ENCODE measurements around the gene DOC2A.
"Not testable (repeated sequence)": the region's sequence is repeated elsewhere in the genome, so short reads cannot be mapped to it uniquely, and the experiment has no call there.

DOC2A gene

DNA sequence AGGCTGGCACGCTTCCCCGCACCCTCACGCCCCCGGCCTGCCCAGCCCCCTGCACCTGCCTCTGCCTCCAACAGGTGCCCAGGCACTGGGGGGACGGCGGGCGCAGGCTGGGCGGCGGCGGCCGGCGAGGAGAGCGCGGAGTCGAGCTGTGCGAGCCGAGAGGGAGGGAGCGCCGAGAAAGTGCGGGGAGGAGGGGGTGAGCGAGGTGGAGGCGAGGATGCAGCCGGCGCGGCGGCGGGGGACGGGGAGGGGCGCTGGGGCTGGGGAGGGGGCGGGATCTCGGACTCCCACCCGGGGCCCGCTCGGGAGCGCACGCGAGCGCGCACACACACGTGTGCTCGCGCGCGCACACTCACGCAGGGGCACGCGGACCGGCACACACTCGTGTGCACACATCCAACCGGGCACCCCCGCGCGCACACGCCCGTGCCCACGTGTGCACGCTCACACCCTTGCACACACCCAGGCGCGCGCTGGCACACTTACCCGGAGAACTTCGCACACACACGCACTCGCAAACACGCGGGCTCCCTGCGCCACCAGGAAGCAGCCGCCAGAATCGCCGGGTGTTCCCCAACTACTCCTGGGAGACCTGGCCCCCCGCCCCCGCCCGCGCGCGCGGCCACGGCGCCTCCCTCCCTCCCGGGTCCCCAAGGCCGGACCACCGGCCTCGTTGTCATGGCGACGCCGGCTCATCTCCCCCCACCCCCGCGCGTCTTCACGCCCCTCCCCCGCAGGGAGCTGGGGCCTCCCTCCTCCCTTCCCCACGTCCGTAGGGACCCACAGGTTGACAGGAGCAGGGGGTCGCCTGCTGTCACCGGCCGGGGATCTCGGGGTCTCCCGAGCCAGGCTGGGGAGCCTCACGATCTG lies at the start of gene DOC2A:
Gene DOC2A, minus strand, starts transcription at position 184 of the 870 bp plus-strand sequence. CDS start 805 bp downstream, outside the sequence.
- DNase-seq, result peak; percentile 62

- DNase-seq, result no peak
Measured at GRCh38 chr16:30060346-30060745, 49.5 kb upstream of the DOC2A start.

GRCh38 chr16:30054959-30055553 lies 44.2 kb upstream of the DOC2A start:
- peak; percentile 74 for DNase-seq

GRCh38 chr16:30054451-30054850 lies 43.6 kb upstream of the DOC2A start:
- no peak for DNase-seq

DNA sequence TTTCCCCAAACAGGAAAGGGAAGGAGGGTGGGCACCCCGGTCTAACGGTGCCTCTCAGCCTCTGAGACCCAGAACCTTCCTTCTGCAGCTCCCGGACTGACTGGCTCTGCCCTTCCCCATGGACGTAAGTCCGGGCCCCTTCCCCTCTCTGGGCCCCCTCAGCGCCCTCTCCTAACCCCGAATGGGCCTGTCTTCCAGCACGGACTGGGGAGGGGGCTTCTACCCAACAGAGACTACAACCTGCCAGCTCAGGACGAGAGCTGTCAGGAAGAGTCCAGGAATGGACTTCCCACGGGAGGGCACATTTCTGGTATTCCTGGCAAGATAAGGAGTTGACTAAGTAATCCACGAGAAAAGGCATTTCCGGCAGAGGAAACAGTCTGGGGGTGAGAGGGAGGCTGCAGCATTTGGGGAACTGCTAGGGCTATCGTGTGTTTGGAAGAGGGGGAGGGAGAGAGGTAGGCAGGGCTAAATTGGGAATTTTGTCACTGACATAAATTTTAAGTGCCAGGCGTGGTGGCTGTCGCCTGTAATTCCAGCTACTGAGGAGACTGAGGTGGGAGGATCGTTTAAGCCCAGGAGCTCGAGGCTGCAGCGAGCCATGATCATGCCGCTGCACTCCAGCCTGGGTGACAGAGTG lies 42.7 kb upstream of the DOC2A start:
- peak; percentile 16 for DNase-seq

DNA sequence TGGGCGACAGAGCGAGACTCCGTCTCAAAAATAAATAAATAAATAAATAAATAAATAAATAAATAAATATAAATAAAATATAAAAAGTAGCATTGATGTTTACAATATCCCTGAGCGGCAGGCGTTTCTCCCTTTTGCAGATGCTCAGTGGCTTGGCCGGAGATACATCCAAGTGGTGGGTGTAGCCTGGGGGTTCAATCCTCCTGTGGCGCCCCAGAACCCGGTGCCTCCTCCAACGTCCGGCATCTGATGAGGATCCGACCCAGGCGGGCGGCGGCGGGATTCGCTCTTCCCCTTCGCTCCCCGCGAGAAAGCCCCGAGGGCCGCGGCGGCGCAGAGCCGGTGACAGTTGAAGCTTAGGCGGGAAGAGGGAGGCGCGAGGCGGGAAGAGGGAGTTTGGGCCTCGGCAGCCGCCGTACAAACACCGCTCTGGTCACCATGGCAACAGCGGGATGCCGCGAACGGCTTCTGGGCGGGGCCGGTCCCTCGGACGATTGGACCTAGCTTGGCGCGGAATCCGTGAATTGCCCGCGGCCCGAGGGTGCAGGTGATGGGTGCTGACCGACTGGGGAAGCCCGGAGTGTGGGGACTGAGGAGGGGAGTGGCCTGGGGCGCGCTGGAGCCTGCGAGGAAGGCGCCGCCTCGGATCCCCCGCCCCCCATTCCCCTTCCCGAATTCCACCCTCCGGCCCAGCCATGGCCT lies 42.0 kb upstream of the DOC2A start:
- DNase-seq, result peak; percentile 96

GRCh38 chr16:30051518-30051917 lies 40.7 kb upstream of the DOC2A start:
- DNase-seq, result no peak

DNA sequence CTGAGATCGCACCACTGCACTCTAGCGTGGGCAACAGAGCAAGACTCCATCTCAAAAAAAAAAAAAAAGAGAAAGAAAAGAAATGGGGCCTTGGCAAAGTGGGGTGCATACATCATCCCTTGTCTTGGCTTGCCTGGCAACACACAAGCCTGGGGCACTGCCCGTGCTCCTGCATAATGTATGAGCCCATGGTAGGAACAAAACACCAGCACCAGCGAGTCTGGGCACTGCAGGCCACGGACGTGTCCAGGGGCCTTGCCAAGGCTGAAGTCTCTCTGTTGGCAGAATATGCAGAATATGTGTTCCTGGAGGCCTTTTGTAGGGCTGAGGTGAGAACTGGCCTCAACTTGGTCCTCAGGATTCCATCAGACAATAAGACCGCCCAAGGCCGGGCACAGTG lies 39.0 kb upstream of the DOC2A start:
- no peak for DNase-seq

DNA sequence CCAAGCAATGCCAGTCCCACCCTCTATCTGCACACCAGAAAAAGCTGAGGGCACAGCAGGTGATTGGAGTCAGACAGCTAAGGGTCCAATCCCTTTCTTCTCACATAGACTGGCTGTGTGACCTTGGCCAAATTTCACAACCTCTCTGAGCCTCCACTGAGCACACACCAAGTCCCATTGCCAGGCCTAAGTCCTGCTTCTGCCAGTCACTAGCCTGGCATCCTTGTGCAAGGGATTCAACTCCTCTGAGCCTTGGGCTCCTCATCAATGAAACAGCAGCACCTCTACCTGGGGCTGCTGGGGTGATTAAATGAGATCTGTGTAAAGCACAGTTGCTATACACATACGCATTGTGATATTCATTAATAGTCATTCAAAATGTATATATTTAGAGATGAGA lies 35.8 kb upstream of the DOC2A start:
- no peak for DNase-seq

GRCh38 chr16:30046178-30046577 lies 35.4 kb upstream of the DOC2A start:
- no peak for DNase-seq

DNA sequence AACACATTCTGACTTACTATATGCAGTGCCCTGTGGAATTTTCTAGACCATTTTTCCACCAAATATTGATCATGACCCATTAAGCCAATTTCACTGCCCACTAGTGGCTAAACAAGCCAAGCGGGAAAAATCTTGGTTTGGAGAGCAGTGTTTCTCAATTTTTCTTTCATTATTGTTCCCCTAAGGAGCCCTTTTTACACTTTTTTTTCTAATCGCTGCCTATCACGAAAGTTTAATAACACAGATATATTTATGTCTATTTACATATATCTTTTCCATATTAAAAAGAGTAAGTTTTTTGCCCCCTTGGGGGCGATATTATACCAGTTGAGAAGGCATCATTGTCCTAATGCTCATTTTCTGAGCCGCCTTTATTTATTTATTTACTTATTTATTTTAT lies 31.0 kb upstream of the DOC2A start:
- no peak for DNase-seq

DNA sequence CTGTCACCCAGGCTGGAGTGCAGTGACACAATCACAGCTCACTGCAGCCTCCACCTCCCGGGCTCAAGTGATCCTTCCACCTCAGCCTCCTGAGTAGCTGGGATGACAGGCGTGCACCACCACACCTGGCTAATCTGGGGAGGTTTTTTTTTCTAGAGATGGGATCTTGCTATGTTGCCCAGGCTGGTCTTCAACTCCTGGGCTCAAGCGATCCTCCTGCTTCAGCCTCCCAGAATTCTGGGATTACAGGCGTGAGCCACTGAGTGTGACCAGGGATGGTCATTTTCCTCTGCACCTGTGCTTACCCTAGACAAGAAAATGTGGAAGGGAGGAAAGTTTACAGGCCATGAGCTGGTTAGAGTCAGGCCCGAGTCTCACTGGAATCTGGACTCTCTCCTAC lies 29.9 kb upstream of the DOC2A start:
- DNase-seq, result not testable (repeated sequence)

DNA sequence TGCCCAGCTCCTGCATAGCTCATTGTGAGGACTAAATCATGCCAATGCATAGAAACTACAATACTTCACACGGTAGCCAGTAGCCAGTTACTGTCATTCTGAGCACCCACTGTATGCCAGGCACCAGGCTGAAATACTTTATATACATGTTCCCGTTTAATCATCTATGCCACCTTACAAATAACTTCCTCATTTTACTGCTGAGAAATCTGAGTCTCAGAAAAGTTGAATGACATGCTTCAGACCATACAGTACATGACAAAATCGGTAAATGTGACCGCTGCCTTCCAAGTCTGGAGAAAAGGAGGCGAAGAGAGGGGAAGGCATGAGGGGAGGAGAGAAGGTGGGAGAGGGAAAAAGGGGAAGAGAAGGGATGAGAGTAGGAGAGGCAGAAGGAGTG lies 29.4 kb upstream of the DOC2A start:
- DNase-seq, result no peak

- peak; percentile 38 for DNase-seq
Measured at GRCh38 chr16:30033270-30033669, 22.4 kb upstream of the DOC2A start.

DNA sequence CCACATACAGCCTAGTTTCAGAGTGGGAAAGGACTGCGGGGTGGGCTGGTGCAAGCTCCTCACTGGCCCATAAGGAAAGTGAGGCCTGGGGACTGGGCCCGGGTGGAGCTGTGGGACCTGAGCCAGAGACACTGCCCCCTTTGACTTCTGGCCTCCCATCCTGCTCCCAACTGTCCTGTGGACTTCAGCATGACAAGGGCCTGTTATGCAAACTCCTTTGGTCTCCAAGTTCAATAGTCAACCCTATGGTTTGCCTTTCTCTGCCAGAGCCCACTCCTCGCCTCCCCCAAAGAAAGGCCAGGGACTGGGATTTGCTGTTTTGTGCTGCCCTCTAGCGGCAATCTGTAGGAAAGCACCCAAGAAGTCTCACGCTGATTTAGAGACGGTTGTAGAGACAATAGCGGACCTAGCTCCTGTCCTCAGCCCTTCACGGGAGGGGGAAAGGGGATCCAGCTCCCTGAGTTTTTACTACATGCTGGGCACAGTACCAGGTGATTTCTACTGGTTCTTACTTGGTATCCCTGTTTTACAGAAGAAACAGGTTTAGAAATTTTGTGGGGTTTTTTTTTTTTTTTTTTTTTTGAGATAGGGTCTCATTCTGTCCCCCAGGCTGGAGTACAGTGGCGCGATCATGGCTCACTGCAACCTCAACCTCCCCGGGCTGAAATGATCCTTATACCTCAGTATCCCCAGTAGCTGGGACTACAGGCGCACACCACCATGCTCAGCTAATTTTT lies 21.4 kb upstream of the DOC2A start:
- peak; percentile 74 for DNase-seq

DNA sequence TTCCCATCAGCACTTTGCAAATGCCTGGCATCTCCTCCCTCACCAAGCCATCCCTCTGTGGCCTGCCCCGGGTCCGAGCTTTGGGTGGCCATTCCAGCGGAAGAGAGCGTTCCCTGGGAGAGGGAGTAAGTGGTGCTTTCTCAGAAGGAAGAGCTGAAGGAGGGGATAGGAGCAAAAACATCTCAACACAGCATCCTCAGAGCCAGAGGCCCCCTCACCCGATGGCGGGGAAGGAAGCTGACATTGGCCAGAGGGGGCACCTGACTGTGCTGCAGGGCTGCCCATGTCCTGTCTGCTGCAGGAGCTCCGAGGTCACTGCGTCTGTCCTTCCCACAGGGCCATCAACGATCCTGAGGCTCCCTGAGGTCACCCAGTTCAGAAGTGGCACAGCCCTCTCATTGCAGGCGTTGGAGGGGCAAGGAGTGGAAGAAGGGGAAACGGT lies 20.7 kb upstream of the DOC2A start:
- DNase-seq, result no peak

GRCh38 chr16:30030841-30031413 lies 20.1 kb upstream of the DOC2A start, which contains the start of gene TLCD3B:
Gene TLCD3B, minus strand, starts transcription at chr16:30031271. Its CDS starts 744 bp downstream, at chr16:30030527.
- DNase-seq, result no peak

DNA sequence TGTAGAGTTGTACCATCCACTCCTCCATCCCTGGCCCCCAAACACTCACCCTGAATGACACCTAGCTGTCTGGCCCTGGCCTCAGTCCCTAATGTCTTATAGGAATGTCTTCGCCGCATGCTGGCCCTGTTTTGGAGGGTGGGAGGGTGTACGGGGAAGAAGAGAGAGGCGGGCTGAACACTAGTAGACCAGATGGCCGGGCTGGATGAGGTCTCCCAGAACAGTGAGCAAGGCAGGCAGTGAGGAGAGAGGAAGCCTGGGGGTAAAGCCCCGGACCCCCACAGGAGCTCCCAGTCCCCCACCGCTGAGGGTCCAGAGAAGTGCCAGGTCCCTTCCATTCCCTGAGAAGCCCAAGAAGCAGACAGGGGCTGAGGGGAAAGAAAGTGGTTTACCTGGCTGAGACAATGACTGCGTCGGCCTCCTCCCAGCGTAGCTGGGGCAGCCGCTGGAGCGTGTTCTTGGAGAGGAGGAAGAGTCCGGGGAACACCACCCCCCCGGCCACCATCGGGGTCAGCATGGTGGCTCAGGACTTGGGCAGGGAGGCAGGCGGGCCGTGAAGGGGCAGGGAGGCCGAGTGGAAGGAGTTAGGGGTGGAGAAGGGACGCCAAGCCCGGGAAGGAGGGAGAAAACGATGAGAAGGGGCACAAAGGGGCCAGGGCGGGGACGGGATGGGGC lies 19.3 kb upstream of the DOC2A start:
- DNase-seq, result no peak

DNA sequence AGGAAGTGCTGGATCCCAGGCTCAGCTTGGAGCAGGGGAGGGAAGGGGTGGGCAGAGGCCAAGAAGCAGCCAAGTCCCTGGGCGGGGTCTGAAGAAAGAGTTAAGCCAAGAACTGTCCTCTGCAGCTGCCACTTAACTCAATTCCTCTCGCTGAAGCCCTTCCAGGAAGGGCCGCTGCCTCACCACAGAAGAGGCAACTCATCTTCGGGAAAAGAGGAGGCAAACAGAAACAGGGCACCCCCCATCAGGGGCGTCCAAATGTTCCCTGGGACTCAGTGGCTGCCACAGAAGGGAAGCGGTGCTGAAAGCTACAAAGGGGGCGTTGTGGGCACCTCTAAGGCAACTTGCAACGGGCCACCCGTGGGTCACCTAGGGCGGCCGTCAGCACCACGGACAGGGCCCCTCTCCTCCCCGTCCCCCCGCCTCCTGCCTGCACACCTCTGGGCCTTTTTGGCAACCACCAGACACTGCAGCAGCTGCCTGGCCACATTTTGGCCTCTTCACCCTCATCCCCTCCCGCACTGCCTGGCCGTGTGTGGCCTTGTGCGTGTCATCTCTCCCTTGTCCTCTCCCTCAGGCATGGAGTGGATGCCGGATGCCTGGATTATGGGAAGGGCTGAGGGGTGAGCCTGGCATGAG lies 17.7 kb upstream of the DOC2A start:
- DNase-seq, result peak; percentile 29

DNA sequence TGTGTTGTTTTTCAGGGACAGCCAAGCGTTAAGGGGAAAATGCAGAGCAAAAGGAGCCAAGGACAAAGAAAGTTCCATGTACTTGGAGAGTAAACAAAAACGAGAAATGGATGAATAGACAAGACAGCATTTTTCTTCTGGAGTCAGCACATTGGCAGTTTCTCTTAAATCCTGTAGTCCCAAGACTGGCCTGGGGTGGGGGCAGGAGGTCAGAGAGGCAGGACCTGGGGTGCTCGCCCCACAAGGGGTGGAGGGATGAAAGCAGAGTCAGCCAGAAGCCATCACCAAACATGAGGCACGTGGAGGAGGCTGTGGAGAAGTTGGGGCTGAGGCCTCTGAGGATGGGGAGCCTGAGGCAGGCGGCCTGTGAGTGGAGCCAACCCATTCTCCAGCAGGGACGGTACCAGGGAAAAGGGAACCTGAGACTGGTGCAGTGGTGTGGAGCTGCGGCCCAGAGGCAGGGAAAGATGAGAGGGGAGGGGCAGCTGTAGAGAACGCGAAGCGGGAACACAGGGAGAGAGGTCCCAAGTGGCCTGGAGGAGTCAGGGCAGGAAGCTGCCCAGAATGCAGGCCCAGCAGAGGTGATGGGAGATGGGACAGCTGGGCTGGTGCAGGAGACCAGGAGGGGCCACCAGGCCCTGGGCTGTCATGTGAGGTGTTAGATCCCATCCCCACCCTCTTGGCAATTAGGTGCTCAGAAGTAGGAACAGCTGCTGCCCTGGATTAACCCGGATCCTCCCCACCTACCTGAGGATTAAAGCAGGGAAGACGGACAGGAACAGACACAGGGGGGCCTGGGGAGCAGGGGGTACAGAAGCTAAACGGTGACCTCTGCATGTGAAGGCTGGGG lies 17.0 kb upstream of the DOC2A start:
- DNase-seq, result no peak
